Endothelial cell of umbilical vein (primary cell): ENCODE measurements around the gene ARHGDIA. TPM values are rescaled to one million over a fixed set of nuclear protein-coding genes. Genes with fewer than 3 reads are reported as not detected.

Experiments used
- BruUV-seq: library from RNA; stranded (reverse); fragments of 400-500 nt; replicated peaks from 2 replicates; lab custom pipeline; 2021; lab: Mats Ljungman, UMichigan
- CTCF ChIA-PET: fragments of 300-600, 350-600 bp; sonication (Branson Sonifier 250); formaldehyde crosslinking; loops from one replicate; lab custom pipeline; 2021; ENCODE audit warnings: antibody characterized with exemption, inconsistent platforms; lab: Charles Lee
- POLR2A ChIA-PET: fragments of 300-600, 350-600 bp; sonication (Branson Sonifier 250); formaldehyde crosslinking; loops from one replicate; lab custom pipeline; 2021; ENCODE audit warnings: antibody characterized with exemption, inconsistent platforms; lab: Charles Lee
- DNase-seq: peaks from one replicate; pipeline ENCODE4 v3.0.0-alpha.2; 2011; ENCODE audit warnings: low read depth, low spot score
- FAIRE-seq: peaks from 2 replicates; lab custom pipeline; 2011; peaks lifted over from hg19 to GRCh38; lab: Jason Lieb, UNC
- H2AFZ ChIP-seq: 2 replicates; pipeline ENCODE4 v1.6.0; 2012; ENCODE audit warnings: low read depth, low read length, control low read depth, inconsistent platforms
- H3K27ac ChIP-seq: 2 replicates; pipeline ENCODE4 v1.5.1; 2011; ENCODE audit warnings: low read depth, mild to moderate bottlenecking, control low read depth, low read length, moderate library complexity; ENCODE audit not compliant: insufficient read depth
- H3K27me3 ChIP-seq, 2 experiments: 2 replicates each; pipeline versions ENCODE4 v1.6.0 to v1.6.1; 2011; ENCODE audit warnings: low read length in 2 of 2, mixed read lengths in 1 of 2; ENCODE audit not compliant: control insufficient read depth in 2 of 2, insufficient read depth in 2 of 2
- H3K36me3 ChIP-seq, 2 experiments: 2 replicates in 1 of 2; 3 replicates in 1 of 2; pipeline ENCODE4 v1.5.1; 2011; ENCODE audit warnings: low read length in 2 of 2, mild to moderate bottlenecking in 1 of 2, moderate library complexity in 1 of 2; ENCODE audit not compliant: control insufficient read depth in 2 of 2, insufficient read depth in 2 of 2; ENCODE audit errors: extremely low read depth in 1 of 2
- H3K4me1 ChIP-seq: 3 replicates; pipeline ENCODE4 v1.5.1; 2011; ENCODE audit warnings: mild to moderate bottlenecking, low read length; ENCODE audit not compliant: control insufficient read depth, insufficient read depth; ENCODE audit errors: extremely low read depth
- H3K4me2 ChIP-seq: 2 replicates; pipeline ENCODE4 v1.6.1; 2011; ENCODE audit warnings: low read length, control low read depth, mixed read lengths; ENCODE audit not compliant: insufficient read depth
- H3K4me3 ChIP-seq, 3 experiments: fragments of 200-600 bp in 1 of 3; sonication (generic), shearing (Covaris generic) in 1 of 3; replicated peaks in 1 of 3; 2 replicates each; pipeline ENCODE4 v1.5.1; 2011 to 2016; ENCODE audit warnings: control low read depth in 3 of 3, low read length in 3 of 3, mild to moderate bottlenecking in 2 of 3, inconsistent platforms in 1 of 3, low read depth in 1 of 3, moderate library complexity in 1 of 3; ENCODE audit not compliant: insufficient read depth in 1 of 3
- H3K79me2 ChIP-seq: 2 replicates; pipeline ENCODE4 v1.6.0; 2012; ENCODE audit warnings: low read length, inconsistent platforms; ENCODE audit not compliant: control insufficient read depth, insufficient read depth
- H3K9ac ChIP-seq: replicated peaks from 2 replicates; pipeline ENCODE3; 2011; ENCODE audit warnings: low read length, control low read depth; ENCODE audit not compliant: insufficient read depth; ENCODE audit errors: extremely low read depth
- H3K9me1 ChIP-seq: replicated peaks from 3 replicates; pipeline ENCODE4 v1.6.0; 2011; ENCODE audit warnings: mild to moderate bottlenecking, low read length; ENCODE audit not compliant: control insufficient read depth, insufficient read depth; ENCODE audit errors: extremely low read depth
- H3K9me3 ChIP-seq: replicated peaks from 2 replicates; pipeline ENCODE4 v1.5.1; 2012; ENCODE audit warnings: low read length, inconsistent platforms; ENCODE audit not compliant: control insufficient read depth, insufficient read depth
- H4K20me1 ChIP-seq: replicated peaks from 2 replicates; pipeline ENCODE3; 2011; ENCODE audit warnings: mild to moderate bottlenecking, low read length; ENCODE audit not compliant: control insufficient read depth, insufficient read depth; ENCODE audit errors: extremely low read depth
- EZH2 ChIP-seq: IDR thresholded peaks from 2 replicates; pipeline ENCODE4 v1.6.1; 2012; ENCODE audit warnings: borderline replicate concordance, low read depth, mild to moderate bottlenecking, moderate library complexity, low read length, inconsistent platforms; ENCODE audit not compliant: severe bottlenecking
- FOS ChIP-seq: IDR thresholded peaks from 2 replicates; pipeline ENCODE4 v1.6.1; 2011; ENCODE audit warnings: mild to moderate bottlenecking, low read length, moderate library complexity, borderline replicate concordance; ENCODE audit not compliant: insufficient read depth
- GATA2 ChIP-seq: IDR thresholded peaks from 2 replicates; pipeline ENCODE4 v1.7.0; 2011; ENCODE audit warnings: low read depth, mild to moderate bottlenecking, moderate library complexity, mixed read lengths, low read length; ENCODE audit not compliant: insufficient read length, insufficient read depth
- JUN ChIP-seq: IDR thresholded peaks from 2 replicates; pipeline ENCODE4 v1.6.1; 2011; ENCODE audit warnings: borderline replicate concordance, low read depth; ENCODE audit not compliant: insufficient read length, insufficient read depth
- MYC ChIP-seq: IDR thresholded peaks from one replicate; pipeline ENCODE4 v1.6.1; 2011; ENCODE audit warnings: mild to moderate bottlenecking, low read depth, low read length
- POLR2A ChIP-seq: IDR thresholded peaks from 2 replicates; pipeline ENCODE4 v1.6.1; 2012; ENCODE audit warnings: low read depth, mild to moderate bottlenecking, control low read depth, low read length
- POLR2AphosphoS5 ChIP-seq: IDR thresholded peaks from 2 replicates; pipeline ENCODE4 v1.6.1; 2012; ENCODE audit warnings: low read depth, mild to moderate bottlenecking, control low read depth, low read length, moderate library complexity; ENCODE audit not compliant: insufficient read depth
- dilution Hi-C: fragments of 300-500 bp; cut with MboI; formaldehyde crosslinking; loops from one replicate; pipeline ENCODE4 v1.15.0; 2019; ENCODE audit warnings: low sequenced_read_pairs; ENCODE audit not compliant: extremely low pct_ligation_motif_present
- intact Hi-C: fragments of 100-400 bp; cut with micrococcal nuclease; formaldehyde crosslinking; loops from one replicate; pipeline ENCODE4 v1.10.0; 2022
- polyA plus RNA-seq, 4 experiments: library from polyadenylated mRNA; depleted of rRNA in 3 of 4; stranded (reverse) in 3 of 4; unstranded in 1 of 4; fragments of >200 nt; gene quantifications; 2 replicates each; pipeline versions ENCODE4 v1.2.1 to v1.2.3, GENCODE V29; 2011 to 2012; ENCODE audit warnings: missing spikeins in 1 of 4
- total RNA-seq: library from RNA; stranded (reverse); gene quantifications from 2 replicates; pipeline ENCODE4 v1.2.3, GENCODE V29; 2021
- TF ChIP-seq, protein P1 (sequence below), 2 donors: IDR thresholded peaks; 1 replicate in 1 of 2; 2 replicates in 1 of 2; pipeline ENCODE4 v1.5.1; 2011; ENCODE audit warnings: low read length in 2 of 2, mild to moderate bottlenecking in 2 of 2, moderate library complexity in 2 of 2, control low read depth in 1 of 2, inconsistent platforms in 1 of 2, low read depth in 1 of 2; ENCODE audit not compliant: insufficient read depth in 1 of 2; ENCODE audit errors: extremely low read depth in 1 of 2
- TF ChIP-seq, protein P2 (sequence below): IDR thresholded peaks from 2 replicates; pipeline ENCODE4 v1.6.1; 2011; ENCODE audit not compliant: insufficient read depth, insufficient read length

ARHGDIA gene
- total and polyA plus RNA-seq, 2 donors (not counting 3 experiments of a cell fraction or from before 2014, with no cell fraction given) = 358 to 645 TPM

DNA sequence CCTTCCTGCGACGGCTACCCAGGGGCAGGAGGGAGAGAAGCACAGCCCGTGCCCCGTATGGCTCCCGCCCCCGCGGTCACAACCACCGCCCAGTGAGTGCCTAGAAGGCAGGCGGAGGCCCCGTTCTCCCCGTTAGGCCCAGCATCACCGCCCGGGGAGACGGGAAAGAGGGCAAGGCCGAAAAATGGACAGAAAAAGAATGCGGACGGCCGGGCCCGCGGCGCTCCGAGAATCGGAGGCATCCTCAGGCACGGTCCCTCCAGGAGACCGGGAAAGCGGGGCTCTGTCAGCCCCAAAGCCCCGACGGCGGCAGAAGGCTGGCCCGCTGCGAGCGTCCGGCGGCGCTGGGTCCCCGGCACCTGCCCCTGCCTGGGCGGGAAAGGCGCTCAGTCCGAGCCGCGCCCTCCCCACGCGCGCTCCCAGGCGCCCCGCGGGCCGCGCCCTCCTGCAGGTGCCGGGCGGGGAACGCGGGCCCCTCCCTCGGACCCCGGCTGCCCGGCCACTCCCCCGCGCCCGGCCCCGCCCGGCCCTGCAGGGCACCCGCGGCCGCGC lies 38.5 kb downstream of the ARHGDIA start:
- Histone ChIP-seq H3K4me1 (peaks cover 11% of the 10 kb centered on the region), H3K36me3 (peaks cover 0 to 1% of the 10 kb centered on the region in 2 experiments), H4K20me1 (no peaks in the 10 kb centered on the region), H3K4me3 (peak overlapping the region; percentile 59 to 72 (median 68)), H3K9ac (peak overlapping the region; percentile 85), H3K9me3 (no peaks in the 10 kb centered on the region), H3K27me3 (no peaks in the 10 kb centered on the region), H3K9me1 (no peaks in the 10 kb centered on the region), H3K79me2 (peaks cover 9% of the 10 kb centered on the region), H2AFZ (peak overlapping the region; percentile 80), H3K4me2 (peak overlapping the region; percentile 61), H3K27ac (peak overlapping the region; percentile 40)
- TF ChIP-seq POLR2AphosphoS5 (no peak), EZH2 (no peak), JUN (no peak), GATA2 (no peak), POLR2A (no peak), MYC (no peak), FOS (no peak)
- TF ChIP-seq, protein P1, sequence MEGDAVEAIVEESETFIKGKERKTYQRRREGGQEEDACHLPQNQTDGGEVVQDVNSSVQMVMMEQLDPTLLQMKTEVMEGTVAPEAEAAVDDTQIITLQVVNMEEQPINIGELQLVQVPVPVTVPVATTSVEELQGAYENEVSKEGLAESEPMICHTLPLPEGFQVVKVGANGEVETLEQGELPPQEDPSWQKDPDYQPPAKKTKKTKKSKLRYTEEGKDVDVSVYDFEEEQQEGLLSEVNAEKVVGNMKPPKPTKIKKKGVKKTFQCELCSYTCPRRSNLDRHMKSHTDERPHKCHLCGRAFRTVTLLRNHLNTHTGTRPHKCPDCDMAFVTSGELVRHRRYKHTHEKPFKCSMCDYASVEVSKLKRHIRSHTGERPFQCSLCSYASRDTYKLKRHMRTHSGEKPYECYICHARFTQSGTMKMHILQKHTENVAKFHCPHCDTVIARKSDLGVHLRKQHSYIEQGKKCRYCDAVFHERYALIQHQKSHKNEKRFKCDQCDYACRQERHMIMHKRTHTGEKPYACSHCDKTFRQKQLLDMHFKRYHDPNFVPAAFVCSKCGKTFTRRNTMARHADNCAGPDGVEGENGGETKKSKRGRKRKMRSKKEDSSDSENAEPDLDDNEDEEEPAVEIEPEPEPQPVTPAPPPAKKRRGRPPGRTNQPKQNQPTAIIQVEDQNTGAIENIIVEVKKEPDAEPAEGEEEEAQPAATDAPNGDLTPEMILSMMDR (IDR thresholded peaks at IDR 0.05; ENCODE audit: extremely low read depth in 1 of 2, insufficient read depth in 1 of 2, low read depth in 1 of 2, low read length in 2 of 2) = no peak
- TF ChIP-seq, protein P2, sequence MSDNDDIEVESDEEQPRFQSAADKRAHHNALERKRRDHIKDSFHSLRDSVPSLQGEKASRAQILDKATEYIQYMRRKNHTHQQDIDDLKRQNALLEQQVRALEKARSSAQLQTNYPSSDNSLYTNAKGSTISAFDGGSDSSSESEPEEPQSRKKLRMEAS = no peak
- BruUV-seq = no TSS peak
- CTCF ChIA-PET = interaction anchor here (0.6 to 2.5 kb wide), 2 partner anchors 11 to 26 kb away, joined by 3 to 20 read pairs; no protein-coding TSS in a partner anchor
- FAIRE-seq (peak; percentile 37), DNase-seq (peak; percentile 25)
- intact Hi-C loops = no loop called here
- dilution Hi-C loops = no loop called here
- POLR2A ChIA-PET = interaction anchor here (0.6 to 1.5 kb wide), 2 partner anchors 24 to 98 kb away, joined by 3 to 5 read pairs; no protein-coding TSS in a partner anchor
